Central memory CD8-positive, alpha-beta T cell (primary cell): ENCODE results near the gene UBE4A.

Experiments used
- ATAC-seq: fragments of 150-1000 bp; cut with Tn5 transposase; replicated peaks from 2 replicates; pipeline ENCODE4 v1.10.0; 2022; ENCODE audit warnings: mild to moderate bottlenecking, moderate FRiP score, moderate number of reproducible peaks; ENCODE audit not compliant: poor library complexity, severe bottlenecking; ENCODE audit errors: extremely low read depth
- DNase-seq, 2 donors: peaks; one replicate each; pipeline ENCODE4 v3.0.0; 2021; ENCODE audit warnings: low spot score in 2 of 2
- H3K27ac Mint-ChIP-seq: one replicate; pipeline ENCODE4 v1.8.0; 2022; ENCODE audit warnings: low read depth, mild to moderate bottlenecking, moderate library complexity, mixed read lengths
- H3K27me3 Mint-ChIP-seq: one replicate; pipeline ENCODE4 v1.8.0; 2022; ENCODE audit warnings: mixed read lengths
- H3K36me3 Mint-ChIP-seq: one replicate; pipeline ENCODE4 v1.8.0; 2022; ENCODE audit warnings: mild to moderate bottlenecking, moderate library complexity, mixed read lengths; ENCODE audit not compliant: insufficient read depth
- H3K4me1 Mint-ChIP-seq: one replicate; pipeline ENCODE4 v1.8.0; 2022; ENCODE audit warnings: mixed read lengths
- H3K4me3 Mint-ChIP-seq: one replicate; pipeline ENCODE4 v1.8.0; 2022; ENCODE audit warnings: mild to moderate bottlenecking, moderate library complexity, mixed read lengths
- H3K9me3 Mint-ChIP-seq: one replicate; pipeline ENCODE4 v1.8.0; 2022; ENCODE audit warnings: mixed read lengths

Gene UBE4A

DNA sequence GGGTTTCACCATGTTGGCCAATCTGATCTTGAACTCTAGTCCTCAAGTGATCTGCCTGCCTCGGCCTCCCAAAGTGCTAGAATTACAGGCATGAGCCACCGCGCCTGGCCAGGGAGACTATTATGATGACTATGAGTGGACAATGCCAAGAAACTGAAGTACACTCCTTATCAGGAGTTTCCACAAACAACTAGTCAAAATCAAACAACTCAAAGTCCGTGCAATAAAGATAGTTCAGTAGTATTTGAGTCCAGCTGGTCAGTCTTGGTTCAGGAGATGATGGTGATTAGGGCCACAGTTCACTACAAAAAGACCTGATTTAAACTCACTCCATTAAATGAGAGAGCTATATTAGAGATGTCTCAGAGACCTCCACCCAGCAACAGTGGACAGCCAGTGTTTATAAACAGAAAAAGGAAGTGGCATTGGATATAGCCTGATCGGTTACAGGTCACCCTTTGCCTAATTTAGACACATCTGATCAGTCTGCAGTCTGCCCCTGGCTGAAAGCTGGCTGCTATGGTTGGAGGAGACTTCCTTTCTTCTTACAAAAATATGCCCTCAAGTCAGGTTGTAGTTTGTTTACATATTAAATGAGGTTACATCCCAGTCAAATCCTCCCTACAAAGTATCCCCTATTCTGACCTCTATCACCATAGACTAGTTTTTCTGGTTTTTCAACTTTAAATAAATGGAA is 37.9 kb upstream of the UBE4A start:
- H3K4me3 Mint-ChIP-seq = no peak overlapping the region
- DNase-seq (no peak), ATAC-seq (no peak)
- no peaks in the 10 kb centered on the region for H3K27me3 Mint-ChIP-seq
- H3K4me1 Mint-ChIP-seq = peaks cover 53% of the 10 kb centered on the region
- H3K36me3 Mint-ChIP-seq = peaks cover 9% of the 10 kb centered on the region
- H3K9me3 Mint-ChIP-seq = no peaks in the 10 kb centered on the region
- H3K27ac Mint-ChIP-seq = no peak overlapping the region

DNA sequence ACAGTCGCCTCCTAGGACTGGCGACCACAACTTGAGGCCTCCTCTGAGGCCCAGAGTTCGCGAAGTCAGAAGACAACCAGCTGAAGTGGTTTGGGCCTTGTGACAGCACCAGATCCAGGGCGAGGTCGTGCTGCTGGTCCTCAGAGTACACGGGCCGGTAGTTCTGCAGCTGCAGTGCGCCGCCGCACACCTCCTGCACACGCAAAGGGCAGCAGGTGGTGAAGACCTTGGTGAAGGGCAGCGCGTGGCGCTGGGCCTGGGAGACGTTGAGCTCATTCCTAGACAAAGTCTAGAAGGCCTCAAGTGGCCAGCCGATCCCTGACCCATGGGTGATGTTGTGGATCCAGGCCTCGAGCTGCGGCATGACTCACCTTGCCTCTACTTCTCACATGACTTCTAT is 36.7 kb upstream of the UBE4A start:
- peaks cover 44% of the 10 kb centered on the region for H3K4me1 Mint-ChIP-seq
- peaks cover 4% of the 10 kb centered on the region for H3K36me3 Mint-ChIP-seq
- no peaks in the 10 kb centered on the region for H3K27me3 Mint-ChIP-seq
- H3K4me3 Mint-ChIP-seq = no peak overlapping the region
- no peak for DNase-seq
- H3K27ac Mint-ChIP-seq = no peak overlapping the region
- H3K9me3 Mint-ChIP-seq = no peaks in the 10 kb centered on the region
- no peak for ATAC-seq

DNA sequence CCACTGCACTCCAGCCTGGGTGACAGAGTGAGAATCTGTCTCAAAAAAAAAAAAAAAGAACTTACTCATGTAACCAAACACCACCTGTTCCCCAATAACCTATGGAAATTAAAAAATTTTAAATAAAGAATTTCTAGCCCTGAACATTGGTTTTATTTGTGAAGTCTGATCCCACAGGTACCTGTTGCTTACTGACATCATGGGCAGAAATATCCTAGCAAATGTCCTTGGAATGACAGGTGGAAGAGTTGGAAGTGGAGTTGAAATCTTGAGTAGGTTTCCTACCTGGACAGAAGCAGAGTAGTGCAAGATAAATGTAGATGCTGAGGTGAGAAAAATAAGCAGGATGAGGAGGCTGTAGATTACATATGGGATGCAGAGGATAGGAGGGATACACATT is 34.1 kb upstream of the UBE4A start:
- Mint-ChIP-seq H3K27me3 (no peaks in the 10 kb centered on the region), H3K27ac (no peak overlapping the region), H3K4me3 (no peak overlapping the region), H3K4me1 (peaks cover 24% of the 10 kb centered on the region), H3K9me3 (no peaks in the 10 kb centered on the region), H3K36me3 (peaks cover 2% of the 10 kb centered on the region)
- DNase-seq (no peak), ATAC-seq (no peak)

DNA sequence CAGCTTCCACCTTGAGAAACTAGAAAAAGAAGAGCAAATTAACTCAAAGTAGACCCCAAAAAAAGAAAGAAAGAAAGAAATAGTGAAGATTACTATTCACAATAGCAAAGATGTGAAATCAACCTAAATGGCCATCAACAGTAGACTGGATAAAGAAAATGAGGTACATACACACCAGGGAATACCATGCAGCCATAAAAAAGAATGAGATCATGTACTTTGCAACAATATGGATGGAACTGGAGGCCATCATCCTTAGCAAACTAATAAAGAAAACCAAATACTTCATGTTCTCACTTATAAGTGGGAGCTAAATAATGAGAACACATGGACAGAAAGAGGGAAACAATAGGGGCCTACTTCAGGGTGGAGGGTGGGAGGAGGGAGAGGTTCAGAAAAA is 30.7 kb upstream of the UBE4A start:
- Mint-ChIP-seq H3K4me1 (peaks cover 11% of the 10 kb centered on the region), H3K4me3 (no peak overlapping the region)

DNA sequence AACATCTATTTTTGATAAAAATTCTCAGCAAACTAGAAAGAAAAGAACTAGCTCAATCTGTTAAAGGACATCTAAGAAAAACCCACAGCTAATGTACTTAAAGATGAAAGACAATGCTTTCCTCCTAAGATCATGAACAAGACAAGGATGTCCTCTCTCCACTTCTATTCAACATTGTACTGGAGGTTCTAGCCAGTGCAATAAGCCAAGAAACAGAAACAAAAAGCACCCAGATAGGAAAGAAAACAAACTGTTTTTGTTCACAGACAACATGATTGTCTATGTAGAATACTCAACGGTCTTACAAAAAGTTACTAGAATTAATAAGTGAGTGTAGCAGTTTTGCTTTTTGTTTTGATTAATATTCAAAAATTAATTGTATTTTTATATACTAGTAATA is 24.7 kb upstream of the UBE4A start:
- Mint-ChIP-seq H3K27me3 (no peaks in the 10 kb centered on the region), H3K9me3 (no peaks in the 10 kb centered on the region), H3K4me1 (peaks cover 37% of the 10 kb centered on the region), H3K4me3 (peak overlapping the region; percentile 16), H3K36me3 (peaks cover 32% of the 10 kb centered on the region), H3K27ac (peak overlapping the region; percentile 90)
- ATAC-seq (no peak), DNase-seq (no peak)

More for the DNA sequence above, 30.7 kb upstream of the UBE4A start:
- H3K27ac Mint-ChIP-seq = peak overlapping the region; percentile 31
- no peaks in the 10 kb centered on the region for H3K9me3 Mint-ChIP-seq
- ATAC-seq = no peak
- DNase-seq = no peak
- peaks cover 3% of the 10 kb centered on the region for H3K36me3 Mint-ChIP-seq
- no peaks in the 10 kb centered on the region for H3K27me3 Mint-ChIP-seq

DNA sequence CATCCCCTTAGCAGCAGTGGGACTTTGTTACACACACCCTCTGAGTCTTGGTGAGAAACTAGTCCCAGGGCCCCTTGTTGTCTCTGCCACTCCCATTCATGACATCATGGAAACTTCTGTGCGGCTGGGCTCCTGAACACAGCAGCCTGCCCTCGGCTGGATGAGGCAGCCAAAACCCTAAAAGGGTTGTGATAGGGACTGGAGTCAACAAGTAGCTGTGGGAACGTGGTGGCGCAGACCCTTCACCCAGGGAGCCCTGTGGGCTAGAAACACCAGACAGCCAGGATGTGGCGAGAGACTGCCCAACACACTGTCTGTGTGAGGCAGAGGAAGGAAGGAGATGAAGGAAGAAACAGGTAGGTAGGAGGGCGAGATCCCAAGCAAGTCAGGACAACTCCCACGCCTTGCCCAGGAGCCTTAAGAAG is 20.8 kb upstream of the UBE4A start:
- H3K27ac Mint-ChIP-seq = peak overlapping the region; percentile 97
- H3K27me3 Mint-ChIP-seq = no peaks in the 10 kb centered on the region
- H3K4me1 Mint-ChIP-seq = peaks cover 71% of the 10 kb centered on the region
- H3K4me3 Mint-ChIP-seq = peak overlapping the region; percentile 89
- no peaks in the 10 kb centered on the region for H3K9me3 Mint-ChIP-seq
- ATAC-seq (peak; percentile 71), DNase-seq (peak; percentile 68 to 87)
- peaks cover 46% of the 10 kb centered on the region for H3K36me3 Mint-ChIP-seq

DNA sequence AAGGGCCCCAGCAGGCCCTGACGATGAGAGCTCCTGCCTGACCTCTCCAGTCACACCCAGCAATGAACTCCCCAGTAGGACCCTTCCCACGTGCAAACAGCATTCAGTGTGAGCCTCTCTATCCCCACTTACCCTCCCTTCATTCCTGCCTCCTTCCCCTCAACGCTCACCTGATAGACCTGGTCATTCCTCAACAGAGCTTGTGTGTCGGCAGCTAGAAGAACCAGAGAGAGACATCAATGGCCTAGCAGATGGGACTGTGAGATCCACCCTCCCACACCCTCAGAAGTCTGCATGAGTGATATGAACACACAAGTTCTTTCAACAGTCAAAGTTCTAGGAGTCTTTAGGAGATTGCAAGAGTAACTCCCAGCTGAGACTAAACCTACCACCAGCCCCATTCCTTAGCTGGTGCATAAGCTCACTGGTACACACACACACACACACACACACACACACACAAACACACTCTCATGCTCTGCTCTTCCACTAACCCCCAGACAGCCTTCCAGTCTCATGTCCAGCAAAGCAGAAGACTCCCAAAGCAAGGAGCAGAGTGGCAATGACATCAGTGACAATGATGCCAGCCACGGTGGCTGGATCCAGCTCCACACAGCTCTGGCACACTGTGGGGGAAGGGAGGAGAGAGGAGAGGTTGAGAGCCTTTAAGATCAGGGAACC is 20.0 kb upstream of the UBE4A start:
- peaks cover 74% of the 10 kb centered on the region for H3K4me1 Mint-ChIP-seq
- ATAC-seq (no peak), DNase-seq (no peak)
- H3K4me3 Mint-ChIP-seq = peak overlapping the region; percentile 89
- no peaks in the 10 kb centered on the region for H3K27me3 Mint-ChIP-seq
- H3K36me3 Mint-ChIP-seq = peaks cover 49% of the 10 kb centered on the region
- peak overlapping the region; percentile 97 for H3K27ac Mint-ChIP-seq
- no peaks in the 10 kb centered on the region for H3K9me3 Mint-ChIP-seq

DNA sequence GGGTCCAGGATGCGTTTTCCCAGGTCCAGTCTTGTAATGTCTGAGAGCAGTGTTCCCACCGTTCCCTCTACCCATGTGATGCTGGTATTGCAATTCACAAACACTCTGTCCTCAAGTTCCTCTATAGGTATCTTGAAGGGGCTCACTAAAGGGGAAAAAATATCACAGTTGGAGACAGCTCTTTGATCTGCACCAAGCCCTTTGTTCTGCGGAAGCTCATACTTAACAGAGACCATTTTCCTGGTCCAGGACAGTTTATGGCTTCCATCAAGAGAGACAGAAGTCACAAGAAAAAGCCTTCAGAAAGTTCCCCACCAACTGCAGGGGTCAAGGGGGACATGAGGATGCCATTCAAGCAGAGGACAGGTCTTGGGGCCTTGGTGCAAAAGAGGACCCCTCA is 19.0 kb upstream of the UBE4A start:
- no peaks in the 10 kb centered on the region for H3K27me3 Mint-ChIP-seq

DNA sequence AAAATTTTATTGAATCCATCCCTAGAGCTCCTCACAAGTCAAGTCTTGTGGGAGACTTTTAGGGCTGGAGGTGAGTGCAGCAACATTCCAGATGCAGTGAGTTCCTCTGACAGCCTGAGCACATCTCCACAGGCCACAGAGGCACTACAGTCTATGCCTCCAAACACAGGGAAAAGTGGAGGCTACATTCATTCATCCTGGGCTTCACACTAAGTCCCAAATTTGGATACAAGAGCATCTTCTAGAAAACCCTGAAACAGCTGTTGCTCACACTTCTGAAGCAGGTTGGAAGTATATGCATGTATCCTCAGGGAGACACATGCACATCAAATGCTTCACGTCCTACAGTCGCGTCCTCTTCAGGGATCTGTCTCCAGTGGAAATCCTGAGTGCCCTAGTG is 18.1 kb upstream of the UBE4A start:
- no peak for DNase-seq
- H3K4me3 Mint-ChIP-seq = peak overlapping the region; percentile 89
- H3K9me3 Mint-ChIP-seq = no peaks in the 10 kb centered on the region
- peaks cover 53% of the 10 kb centered on the region for H3K36me3 Mint-ChIP-seq
- peaks cover 82% of the 10 kb centered on the region for H3K4me1 Mint-ChIP-seq
- peak overlapping the region; percentile 97 for H3K27ac Mint-ChIP-seq
- no peak for ATAC-seq
- no peaks in the 10 kb centered on the region for H3K27me3 Mint-ChIP-seq

More for the DNA sequence above, 19.0 kb upstream of the UBE4A start:
- peaks cover 50% of the 10 kb centered on the region for H3K36me3 Mint-ChIP-seq
- peaks cover 78% of the 10 kb centered on the region for H3K4me1 Mint-ChIP-seq
- DNase-seq (no peak), ATAC-seq (no peak)
- peak overlapping the region; percentile 97 for H3K27ac Mint-ChIP-seq
- peak overlapping the region; percentile 89 for H3K4me3 Mint-ChIP-seq
- H3K9me3 Mint-ChIP-seq = no peaks in the 10 kb centered on the region

DNA sequence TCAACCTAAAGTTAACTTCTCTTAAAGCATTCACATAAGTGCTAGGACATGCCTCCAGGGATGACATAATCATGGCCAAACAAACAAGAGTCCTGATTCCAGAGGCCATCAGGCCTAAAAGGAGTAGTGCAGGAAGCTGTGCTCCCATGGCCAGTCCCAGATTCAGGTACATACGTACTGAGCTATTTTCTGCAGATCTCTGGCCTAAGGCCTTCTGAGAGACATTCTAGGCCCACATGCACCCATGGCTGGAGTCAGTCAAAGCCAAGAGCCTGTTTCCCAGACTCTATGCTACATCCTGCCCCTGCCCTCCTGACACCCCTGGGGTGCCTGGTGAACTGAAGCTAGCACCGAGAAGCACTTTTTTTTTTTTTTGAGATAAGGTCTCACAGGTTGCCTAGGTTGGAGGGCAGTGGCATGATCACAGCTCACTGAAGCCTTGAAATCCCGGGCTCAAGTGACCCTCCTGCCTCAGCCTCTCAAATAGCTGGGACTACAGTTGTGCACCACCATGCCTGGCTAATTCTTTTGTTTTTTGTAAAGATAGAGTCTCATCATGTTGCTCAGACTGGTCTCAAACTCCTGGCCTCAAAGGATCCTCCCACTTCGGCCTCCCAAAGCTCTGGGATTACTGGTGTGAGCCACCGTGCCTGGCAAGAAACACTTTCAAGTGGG is 17.4 kb upstream of the UBE4A start:
- Mint-ChIP-seq H3K27me3 (no peaks in the 10 kb centered on the region), H3K4me3 (peak overlapping the region; percentile 89), H3K36me3 (peaks cover 55% of the 10 kb centered on the region)

DNA sequence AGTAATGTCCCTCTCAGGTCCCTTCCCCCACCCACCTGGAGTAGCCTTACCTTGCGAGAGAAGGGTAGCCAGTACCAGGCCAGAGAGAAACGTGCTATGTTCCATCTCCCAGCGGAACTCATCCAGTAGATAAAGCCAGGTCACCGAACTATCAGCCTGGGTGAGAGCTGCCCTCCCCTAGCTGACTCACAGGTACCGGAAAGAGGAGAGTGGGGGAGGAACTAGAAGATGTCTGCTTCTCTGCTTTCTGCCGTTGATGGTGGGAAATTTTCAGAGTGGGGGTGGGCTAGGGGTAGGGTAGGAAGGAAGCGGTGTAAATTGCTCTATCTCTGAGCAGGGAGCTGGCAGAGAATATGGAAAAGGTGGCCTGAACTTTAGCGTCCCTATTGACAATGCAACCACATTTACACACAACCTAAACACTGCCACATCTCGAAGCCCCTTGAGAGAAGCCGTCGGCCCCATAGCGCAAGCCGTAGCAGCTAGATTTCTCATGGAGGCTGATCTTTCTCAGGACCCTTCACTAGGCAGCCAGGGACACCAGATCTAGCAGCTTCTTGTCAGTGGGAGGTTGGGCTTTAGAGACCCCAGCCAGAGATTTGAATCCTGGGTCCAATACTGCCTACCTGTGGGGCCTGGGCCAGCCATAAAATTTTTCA is 16.8 kb upstream of the UBE4A start, which contains the start of gene CD3D:
CD3D (minus strand) TSS at position 203 of the 659 bp plus-strand sequence; CDS start at position 105, 98 bp downstream.
- DNase-seq (peak in 1 of 2 donors; percentile 45), ATAC-seq (peak; percentile 48)
- no peaks in the 10 kb centered on the region for H3K9me3 Mint-ChIP-seq
- no peaks in the 10 kb centered on the region for H3K27me3 Mint-ChIP-seq
- peaks cover 55% of the 10 kb centered on the region for H3K36me3 Mint-ChIP-seq
- H3K4me1 Mint-ChIP-seq = peaks cover 87% of the 10 kb centered on the region
- peak within 1 kb of the TSS; percentile 89 for H3K4me3 Mint-ChIP-seq
- peak within 1 kb of the TSS; percentile 97 for H3K27ac Mint-ChIP-seq

More for the DNA sequence above, 17.4 kb upstream of the UBE4A start:
- H3K27ac Mint-ChIP-seq = peak overlapping the region; percentile 97
- DNase-seq (no peak), ATAC-seq (no peak)
- peaks cover 81% of the 10 kb centered on the region for H3K4me1 Mint-ChIP-seq
- H3K9me3 Mint-ChIP-seq = no peaks in the 10 kb centered on the region

DNA sequence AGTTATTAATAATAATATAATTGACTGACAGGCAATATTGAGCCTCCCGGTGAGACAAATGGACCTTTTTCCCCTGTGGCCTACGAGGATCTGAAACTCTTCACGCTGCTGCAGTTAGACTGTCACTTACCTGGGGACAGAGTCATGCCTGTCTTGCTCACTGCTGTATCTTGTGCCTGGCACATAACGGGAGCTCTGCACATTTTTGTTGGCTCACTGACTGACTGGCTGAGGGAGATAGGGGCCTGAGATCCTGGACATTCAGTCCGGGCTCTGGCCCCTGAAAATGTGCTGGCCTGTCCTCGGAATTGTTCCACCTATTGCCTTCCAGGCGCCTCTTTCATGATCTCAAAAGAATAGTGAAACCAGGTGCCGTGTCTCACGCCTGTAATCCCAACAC is 16.2 kb upstream of the UBE4A start:
- H3K27ac Mint-ChIP-seq = peak overlapping the region; percentile 97
- H3K27me3 Mint-ChIP-seq = no peaks in the 10 kb centered on the region
- DNase-seq (no peak), ATAC-seq (no peak)
- peaks cover 52% of the 10 kb centered on the region for H3K36me3 Mint-ChIP-seq
- no peaks in the 10 kb centered on the region for H3K9me3 Mint-ChIP-seq
- peaks cover 89% of the 10 kb centered on the region for H3K4me1 Mint-ChIP-seq
- H3K4me3 Mint-ChIP-seq = peak overlapping the region; percentile 89
